AG09319 (cell line): ENCODE measurements around the gene KIF17.

Experiments used
- DNase-seq: peaks from one replicate; pipeline ENCODE4 v3.0.0-alpha.2; 2010; ENCODE audit warnings: low read depth; ENCODE audit errors: extremely low read depth
- TF ChIP-seq, protein P1 (sequence below): IDR thresholded peaks from 2 replicates; pipeline ENCODE4 v1.5.1; 2011; ENCODE audit warnings: low read depth, mild to moderate bottlenecking, inconsistent platforms, low read length, moderate library complexity

Gene KIF17

DNA sequence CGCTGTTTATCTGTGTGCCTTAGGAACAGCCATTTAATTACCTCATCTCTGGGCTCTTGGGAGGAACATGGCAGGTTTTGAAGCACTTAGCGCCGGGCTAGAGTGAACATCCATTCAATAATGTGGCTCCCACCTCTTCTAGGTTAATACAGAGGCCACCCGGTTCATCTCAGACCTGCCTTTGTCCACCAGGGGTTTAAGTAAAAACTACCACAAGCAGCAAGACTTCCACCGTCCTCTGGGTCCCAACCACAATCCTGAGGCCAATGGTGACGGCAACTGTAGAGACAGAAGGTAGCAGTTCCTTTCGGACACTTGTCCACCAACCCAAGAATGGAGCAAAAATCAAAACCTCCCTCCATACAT, 55.7 kb downstream of the KIF17 start:
- TF ChIP-seq, protein P1, sequence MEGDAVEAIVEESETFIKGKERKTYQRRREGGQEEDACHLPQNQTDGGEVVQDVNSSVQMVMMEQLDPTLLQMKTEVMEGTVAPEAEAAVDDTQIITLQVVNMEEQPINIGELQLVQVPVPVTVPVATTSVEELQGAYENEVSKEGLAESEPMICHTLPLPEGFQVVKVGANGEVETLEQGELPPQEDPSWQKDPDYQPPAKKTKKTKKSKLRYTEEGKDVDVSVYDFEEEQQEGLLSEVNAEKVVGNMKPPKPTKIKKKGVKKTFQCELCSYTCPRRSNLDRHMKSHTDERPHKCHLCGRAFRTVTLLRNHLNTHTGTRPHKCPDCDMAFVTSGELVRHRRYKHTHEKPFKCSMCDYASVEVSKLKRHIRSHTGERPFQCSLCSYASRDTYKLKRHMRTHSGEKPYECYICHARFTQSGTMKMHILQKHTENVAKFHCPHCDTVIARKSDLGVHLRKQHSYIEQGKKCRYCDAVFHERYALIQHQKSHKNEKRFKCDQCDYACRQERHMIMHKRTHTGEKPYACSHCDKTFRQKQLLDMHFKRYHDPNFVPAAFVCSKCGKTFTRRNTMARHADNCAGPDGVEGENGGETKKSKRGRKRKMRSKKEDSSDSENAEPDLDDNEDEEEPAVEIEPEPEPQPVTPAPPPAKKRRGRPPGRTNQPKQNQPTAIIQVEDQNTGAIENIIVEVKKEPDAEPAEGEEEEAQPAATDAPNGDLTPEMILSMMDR = no peak
- no peak for DNase-seq

- TF ChIP-seq, protein P1 = peak; percentile 51
- peak; percentile 91 for DNase-seq
Observed at GRCh38 chr1:20661207-20662109, 56.3 kb downstream of the KIF17 start, which contains the start of gene DDOST. DDOST (minus strand) TSS chr1:20661369; CDS start chr1:20661350, 19 bp downstream.

DNA sequence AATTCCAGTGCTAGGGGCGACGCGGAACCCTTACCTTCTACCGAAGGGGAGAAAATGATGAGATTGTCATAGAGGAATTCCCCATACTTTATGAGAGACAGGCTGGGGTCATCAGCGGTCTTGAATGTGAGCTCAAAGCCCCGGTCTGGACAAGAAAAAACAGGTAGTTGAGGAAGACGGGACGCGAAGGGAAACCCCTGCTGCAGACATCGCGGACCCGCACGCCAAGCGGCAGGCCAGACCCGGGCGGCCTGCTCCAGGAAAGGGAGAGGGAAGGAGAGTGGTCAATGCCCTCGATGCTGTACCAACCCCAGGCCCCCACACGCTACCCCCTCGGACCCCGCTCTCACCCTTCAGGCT, 57.0 kb downstream of the KIF17 start:
- TF ChIP-seq, protein P1 = no peak
- DNase-seq = no peak

DNA sequence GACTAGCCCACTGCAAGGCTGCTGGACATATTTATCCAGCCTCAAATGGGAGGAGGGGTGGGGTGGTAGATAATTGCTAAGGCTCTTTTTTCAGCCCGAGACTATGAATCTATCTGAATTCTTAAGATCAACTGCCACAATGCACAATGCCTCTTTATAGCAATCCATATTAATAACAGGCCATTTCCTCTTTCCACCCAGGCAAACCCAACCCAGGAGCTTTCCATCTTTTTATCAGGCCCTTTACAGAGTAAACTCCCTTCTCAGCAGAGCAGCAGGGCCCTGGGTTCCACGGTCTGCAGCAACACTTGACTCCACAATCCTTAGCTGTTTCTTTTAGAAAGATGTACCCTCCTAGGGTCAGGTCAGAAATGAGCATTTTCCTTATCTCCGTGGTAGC, 57.4 kb downstream of the KIF17 start:
- no peak for DNase-seq
- TF ChIP-seq, protein P1 = no peak

DNA sequence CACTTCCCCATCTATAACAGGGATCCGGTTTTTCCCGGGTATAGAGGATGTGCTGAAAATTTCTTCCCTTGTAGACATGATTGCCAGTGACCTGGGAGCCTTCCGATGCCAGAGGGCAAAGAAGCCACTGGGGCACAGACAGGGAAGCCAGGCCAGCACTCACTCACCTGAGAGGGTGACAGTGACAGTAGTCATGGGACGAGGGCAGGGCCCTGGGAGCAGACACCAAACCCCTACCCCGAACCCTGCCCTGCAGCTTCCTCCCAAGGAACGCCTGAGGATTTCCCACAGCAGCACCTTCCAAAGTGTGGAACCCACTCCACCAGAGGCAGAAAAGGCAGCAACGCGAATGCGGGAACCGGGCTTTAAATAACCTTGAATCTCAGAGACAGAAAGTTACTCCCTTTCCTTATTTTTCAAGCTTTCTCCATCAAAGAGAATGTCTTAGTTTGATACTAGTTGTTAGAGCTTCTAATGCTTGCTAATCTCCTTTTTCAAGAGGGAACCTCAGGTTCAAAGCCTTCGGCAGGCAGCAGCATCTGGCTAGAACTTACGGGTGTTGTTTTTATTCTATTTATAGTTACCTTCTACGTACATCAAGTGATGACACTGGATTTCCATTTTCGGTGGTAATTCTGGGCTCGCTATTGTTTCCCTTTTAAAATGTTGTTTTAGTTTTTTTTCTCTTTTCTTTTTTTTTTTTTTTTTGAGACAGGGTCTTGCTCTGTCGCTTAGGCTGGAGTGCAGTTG, 59.5 kb downstream of the KIF17 start:
- no peak for DNase-seq

GRCh38 chr1:20657024-20657423, 60.8 kb downstream of the KIF17 start:
- TF ChIP-seq, protein P1 = no peak
- no peak for DNase-seq

More for the DNA sequence above, 59.5 kb downstream of the KIF17 start:
- TF ChIP-seq, protein P1 = no peak
